Measurements from ENCODE around the gene C1R.

DNA sequence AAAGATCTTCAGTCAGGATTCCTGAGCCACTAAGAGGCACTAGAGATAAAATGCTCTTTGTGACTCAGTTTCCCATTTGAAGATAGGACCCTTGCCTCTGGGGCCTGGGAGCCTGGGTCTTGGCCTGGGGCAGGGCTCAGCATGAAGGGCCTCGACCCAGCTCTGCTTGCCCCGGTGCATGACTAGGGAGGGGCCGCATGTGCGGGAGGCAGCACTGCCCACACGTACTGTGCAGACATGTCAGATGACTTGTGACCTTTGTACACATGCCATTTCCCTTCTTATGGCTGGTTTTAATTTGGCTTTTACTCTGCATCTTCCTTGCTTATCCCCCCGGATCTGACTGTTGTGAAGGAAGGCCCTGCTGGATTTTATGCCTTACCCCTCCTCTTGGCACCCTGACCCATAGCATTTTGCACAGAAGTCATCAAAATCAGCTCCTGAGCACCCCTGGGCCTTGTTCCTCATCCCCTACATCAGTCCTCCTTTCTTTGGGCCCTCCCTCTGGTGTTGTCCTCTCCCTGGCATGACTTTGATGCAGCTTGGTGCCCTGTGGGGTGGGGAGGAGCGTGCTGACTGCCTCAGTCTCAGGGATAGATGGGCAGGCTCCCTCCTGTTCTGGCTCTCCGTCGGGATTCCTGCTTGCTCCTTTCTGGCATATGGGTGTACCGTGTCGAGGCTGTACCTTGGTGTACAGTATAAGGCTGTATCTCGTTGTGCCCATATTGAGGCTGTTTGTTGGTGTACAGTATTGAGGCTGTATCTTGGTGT, 42.3 kb upstream of the C1R start:
- no peak for TF ChIP-seq POLR2A (IDR thresholded peaks at IDR 0.05)
- TF ChIP-seq, protein P1, sequence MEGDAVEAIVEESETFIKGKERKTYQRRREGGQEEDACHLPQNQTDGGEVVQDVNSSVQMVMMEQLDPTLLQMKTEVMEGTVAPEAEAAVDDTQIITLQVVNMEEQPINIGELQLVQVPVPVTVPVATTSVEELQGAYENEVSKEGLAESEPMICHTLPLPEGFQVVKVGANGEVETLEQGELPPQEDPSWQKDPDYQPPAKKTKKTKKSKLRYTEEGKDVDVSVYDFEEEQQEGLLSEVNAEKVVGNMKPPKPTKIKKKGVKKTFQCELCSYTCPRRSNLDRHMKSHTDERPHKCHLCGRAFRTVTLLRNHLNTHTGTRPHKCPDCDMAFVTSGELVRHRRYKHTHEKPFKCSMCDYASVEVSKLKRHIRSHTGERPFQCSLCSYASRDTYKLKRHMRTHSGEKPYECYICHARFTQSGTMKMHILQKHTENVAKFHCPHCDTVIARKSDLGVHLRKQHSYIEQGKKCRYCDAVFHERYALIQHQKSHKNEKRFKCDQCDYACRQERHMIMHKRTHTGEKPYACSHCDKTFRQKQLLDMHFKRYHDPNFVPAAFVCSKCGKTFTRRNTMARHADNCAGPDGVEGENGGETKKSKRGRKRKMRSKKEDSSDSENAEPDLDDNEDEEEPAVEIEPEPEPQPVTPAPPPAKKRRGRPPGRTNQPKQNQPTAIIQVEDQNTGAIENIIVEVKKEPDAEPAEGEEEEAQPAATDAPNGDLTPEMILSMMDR (IDR thresholded peaks at IDR 0.05), result no peak

Data from heart left ventricle (tissue), 13 donors.